GM11168 (cell line): Measurements from ENCODE around the gene EID2.

Experiments used
- in situ Hi-C: fragments of 300-500 bp; cut with MboI; formaldehyde crosslinking; loops from one replicate; pipeline ENCODE4 v1.12.0; 2022; ENCODE audit warnings: low sequenced_read_pairs; ENCODE audit not compliant: unreplicated experiment

The EID2 gene

GRCh38 chr19:39540333-39540673 lies 342 bp upstream of the EID2 start:
- in situ Hi-C loops = loop anchor here (10.0 kb wide), 1 partner anchor 234 kb away; the partner anchor contains the start of gene LEUTX

GRCh38 chr19:39539165-39539517 lies 820 bp downstream of the EID2 start:
- in situ Hi-C loops = no loop called here

DNA sequence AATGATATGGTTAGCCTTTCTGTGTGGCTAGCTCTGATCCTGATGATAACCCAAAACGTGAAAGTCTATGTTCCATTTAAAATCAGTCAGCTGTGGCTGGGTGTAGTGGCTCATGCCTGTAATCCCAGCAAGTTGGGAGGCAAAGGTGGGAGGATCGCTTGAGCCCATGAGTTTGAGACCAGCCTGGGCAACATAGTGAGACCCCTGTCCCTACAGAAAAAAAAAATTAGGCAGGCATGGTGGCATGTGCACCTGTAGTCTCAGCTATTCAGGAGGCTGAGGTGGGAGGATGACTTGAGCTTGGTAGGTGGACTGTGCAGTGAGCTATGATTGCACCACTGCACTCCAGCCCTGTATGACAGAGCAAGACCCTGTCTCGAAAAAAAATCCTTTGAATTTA lies 6.2 kb downstream of the EID2 start:
- in situ Hi-C loops = no loop called here

DNA sequence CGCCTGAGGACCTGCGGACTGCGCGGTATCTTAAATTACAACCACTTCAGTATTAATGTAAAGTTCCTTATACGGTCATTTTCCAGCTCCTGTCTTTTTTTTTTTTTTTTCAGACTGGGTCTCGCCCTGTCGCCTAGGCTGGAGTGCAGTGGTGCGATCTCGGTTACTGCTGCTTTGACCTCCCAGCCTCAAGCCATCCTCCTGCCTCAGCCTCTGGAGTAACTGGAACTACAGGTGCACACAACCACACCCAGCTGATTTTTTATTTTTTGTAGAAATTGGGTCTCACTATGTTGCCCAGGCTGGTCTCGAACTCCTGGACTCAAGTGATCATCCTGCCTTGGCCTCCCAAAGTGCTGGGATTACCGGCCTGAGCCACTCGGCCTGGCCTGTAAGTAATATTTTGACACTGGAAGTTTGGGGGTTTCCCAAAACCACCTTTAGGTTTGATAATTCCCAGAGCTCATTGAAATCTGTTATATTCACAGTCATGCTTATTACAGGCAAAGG lies 6.9 kb downstream of the EID2 start:
- in situ Hi-C loops = no loop called here

GRCh38 chr19:39532233-39533002 lies 7.5 kb downstream of the EID2 start, which contains the start of gene EID2B:
EID2B (minus strand) TSS chr19:39532852; CDS start chr19:39532802, 50 bp downstream.
- in situ Hi-C loops = no loop called here

DNA sequence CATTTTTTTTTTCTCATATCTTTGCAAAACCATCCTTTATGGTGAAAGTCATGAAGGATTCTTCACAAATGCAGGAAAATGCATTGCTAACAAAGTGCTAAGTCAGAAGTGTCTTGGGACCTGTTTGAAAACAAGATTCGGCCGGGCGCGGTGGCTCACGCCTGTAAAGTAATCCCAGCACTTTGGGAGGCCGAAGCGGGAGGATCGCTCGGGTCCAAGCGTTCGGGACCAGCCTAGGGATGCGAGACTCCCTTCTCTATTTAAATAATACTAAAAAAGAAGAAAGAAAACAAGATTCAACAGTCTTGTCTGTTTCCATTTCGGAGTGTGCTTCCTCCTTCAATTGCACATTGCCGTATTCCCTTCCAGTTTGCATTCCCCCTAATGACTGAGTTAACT lies 8.1 kb downstream of the EID2 start:
- in situ Hi-C loops = no loop called here

GRCh38 chr19:39525205-39525604 lies 14.8 kb downstream of the EID2 start:
- in situ Hi-C loops = no loop called here

- in situ Hi-C loops = no loop called here
Measured at GRCh38 chr19:39524495-39524894, 15.5 kb downstream of the EID2 start.

DNA sequence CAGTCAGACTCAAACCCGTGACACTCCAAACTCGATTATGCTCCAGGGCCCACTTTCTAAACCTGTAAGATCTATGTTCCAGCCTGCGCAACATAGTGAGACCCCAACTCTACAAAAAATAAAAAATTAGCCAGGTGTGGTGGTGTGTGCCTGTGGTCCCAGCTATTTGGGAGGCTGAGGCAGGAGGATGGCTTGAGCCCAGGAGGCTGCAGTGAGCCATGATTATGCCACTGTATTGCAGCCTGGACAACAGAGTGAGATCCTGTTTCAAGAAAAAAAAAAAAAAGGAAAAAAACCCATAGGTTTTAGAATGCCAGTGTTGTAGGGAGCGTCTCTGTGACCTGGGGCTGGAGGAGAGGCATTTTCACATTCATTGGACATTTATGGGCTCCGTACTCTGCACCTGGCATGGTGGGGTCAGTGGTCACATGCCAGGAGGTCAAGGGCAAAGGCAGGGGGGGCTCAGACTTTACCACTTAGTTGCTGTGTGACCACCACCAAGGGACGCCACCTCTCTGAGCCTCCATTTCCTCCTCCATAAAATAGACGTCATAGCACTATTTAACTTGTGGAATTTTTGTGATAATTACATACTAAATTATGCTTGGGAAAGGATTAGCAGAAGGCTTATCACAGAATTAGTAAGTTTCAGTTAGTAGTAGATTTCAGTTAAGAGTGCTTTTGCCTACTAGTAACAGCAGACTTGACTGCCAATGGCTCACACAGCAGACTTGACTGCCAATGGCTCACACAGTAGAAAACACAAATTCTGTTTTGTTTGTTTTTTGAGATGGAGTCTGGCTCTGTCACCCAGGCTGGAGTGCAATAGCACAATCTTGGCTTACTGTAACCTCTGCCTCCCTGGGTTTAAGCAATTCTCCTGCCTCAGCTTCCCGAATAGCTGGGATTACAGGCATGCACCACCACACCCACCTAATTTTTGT lies 19.1 kb downstream of the EID2 start:
- in situ Hi-C loops = no loop called here

DNA sequence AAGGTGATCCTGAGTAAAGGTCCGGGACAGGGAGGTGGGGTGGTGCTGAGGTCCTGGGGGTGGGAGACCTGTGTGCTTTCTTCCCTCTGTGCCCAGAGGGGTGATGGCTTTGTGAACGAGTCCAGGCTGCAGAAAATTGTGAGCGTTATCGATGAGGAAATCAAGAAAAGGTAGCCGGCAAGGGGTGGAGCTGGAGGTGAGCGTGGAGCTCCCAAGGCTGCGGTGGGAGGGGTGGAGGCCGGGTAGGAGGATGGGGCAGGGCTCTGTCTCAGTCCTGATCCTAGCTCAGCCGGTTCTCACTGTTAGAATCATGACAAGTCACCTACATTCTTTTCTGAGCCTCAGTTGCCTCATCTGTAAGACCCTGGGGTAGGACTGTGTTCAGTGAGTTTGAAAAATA lies 21.0 kb downstream of the EID2 start:
- in situ Hi-C loops = no loop called here

GRCh38 chr19:39518458-39518857 lies 21.5 kb downstream of the EID2 start:
- in situ Hi-C loops = no loop called here

DNA sequence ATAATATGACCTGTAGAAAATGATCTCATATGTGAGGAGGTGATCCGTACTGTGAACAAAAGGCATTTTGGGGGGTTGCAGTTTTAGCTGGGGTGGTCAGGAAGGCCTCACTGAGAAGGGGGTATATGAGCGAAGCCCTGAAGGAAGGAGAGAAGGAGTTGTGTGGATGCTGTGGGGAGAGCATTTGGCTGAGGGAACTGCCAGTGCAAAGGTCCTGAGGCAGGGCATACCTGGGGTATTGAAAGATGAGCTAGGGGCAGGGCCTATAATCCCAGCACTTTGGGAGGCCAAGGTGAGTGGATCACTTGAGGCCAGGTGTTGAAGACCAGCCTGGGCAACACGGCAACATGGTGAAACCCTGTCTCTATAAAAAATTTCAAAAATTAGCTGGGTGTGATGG lies 22.5 kb downstream of the EID2 start:
- in situ Hi-C loops = no loop called here

DNA sequence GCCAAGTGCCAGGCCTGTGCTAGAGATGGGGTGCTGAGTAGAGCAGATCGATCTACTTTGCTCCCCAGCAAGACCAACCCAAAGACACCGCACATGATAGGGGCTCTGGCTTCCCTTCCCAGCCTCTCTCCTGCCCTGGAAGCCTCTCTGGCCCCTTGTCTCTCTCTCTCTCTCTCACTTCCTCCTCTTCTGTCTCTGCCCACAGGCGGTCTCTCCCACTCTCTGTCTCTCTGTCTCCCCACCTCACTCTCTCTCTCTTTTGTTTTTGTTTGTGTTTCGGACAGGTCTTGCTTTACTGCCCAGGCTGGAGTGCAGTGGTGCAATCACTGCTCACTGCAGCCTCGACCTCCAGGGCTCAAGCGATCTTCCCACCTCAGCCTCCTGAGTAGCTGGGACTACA lies 23.7 kb downstream of the EID2 start:
- in situ Hi-C loops = no loop called here

GRCh38 chr19:39515551-39516191 lies 24.3 kb downstream of the EID2 start:
- in situ Hi-C loops = no loop called here

GRCh38 chr19:39514840-39515550 lies 25.0 kb downstream of the EID2 start, which contains the start of gene SELENOV:
SELENOV (plus strand) TSS chr19:39515139; CDS start chr19:39515213, 74 bp downstream.
- in situ Hi-C loops = no loop called here

DNA sequence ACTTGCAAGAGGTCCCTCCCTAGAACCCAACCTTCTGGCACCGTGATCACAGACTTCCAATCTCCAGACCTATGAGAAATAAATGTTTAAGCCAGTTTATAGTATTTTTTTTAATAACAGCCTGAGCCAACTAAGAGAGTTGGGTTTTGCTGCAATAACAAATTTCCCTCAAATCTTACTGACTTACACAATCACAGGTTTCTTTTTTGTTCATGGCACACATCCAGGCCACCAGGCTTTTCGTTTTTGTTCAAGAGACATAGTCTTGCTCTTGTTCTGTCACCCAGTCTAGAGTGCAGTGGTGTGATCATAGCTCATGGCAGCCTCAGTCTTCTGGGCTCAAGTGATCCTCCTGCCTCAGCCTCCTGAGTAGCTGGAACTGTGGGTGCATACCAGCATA lies 27.0 kb downstream of the EID2 start:
- in situ Hi-C loops = no loop called here

DNA sequence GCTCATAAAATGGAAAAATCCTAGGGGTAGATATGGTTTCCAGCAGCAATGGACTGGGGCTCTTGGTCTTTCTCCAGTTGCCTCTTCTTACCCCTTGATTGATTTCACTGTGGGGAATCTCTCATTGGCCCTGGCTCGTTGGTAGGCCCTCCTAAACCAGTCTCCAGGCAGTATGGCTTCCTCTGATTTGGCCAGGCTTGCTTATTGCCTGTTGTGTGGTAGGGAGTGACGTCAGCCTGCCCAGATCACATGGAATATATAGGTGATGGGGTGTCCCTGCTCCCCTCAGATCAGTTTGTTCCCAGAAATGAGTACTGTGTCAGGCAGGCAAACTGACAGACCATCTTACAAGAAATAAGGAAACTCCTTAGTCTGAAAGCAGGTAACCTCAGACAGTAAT lies 30.7 kb downstream of the EID2 start:
- in situ Hi-C loops = no loop called here

DNA sequence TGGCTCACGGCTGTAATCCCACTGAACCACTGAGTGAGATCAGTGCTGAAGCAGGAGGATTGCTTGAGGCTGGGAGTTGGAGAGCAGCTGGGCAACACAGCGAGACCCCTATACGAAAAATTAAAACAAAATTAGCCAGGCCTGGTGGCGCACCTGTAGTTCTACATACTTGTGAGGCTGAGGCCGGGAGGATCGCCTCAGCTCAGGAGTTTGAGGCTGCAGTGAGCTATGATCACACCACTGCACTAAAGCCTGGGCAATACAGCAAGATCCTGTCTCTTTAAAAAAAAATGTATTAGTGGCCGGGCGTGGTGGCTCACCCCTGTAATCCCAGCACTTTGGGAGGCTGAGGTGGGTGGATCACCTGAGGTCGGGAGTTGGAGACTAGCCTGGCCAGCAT lies 31.3 kb downstream of the EID2 start:
- in situ Hi-C loops = no loop called here

DNA sequence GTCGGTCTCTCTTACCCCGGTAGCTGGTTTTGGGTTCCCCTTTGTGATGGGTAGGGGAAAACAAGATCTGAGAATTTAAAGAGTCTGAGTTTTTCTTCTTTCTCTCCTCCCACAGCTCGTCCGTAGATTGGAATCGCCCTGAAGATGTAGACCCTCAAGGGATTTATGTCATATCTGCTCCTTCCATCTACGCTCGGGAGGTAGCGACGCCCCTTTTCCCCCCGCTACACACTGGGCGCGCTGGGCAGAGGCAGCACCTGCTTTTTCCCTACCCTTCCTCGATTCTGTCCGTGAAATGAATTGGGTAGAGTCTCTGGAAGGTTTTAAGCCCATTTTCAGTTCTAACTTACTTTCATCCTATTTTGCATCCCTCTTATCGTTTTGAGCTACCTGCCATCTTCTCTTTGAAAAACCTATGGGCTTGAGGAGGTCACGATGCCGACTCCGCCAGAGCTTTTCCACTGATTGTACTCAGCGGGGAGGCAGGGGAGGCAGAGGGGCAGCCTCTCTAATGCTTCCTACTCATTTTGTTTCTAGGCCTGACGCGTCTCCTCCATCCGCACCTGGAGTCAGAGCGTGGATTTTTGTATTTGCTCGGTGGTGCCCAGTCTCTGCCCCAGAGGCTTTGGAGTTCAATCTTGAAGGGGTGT lies 32.1 kb downstream of the EID2 start:
- in situ Hi-C loops = no loop called here
